IMR-90 (cell line): ENCODE data around the gene MBTPS2. TPM values are rescaled to one million over a fixed set of nuclear protein-coding genes. Genes with fewer than 3 reads are reported as not detected.
A peak's percentile ranks its signal among the peaks of the same experiment; 100 is the strongest.

ENCODE experiments used
- ATAC-seq: fragments of 200-7000 bp; cut with Tn5 transposase; 2 replicates; pipeline ENCODE4 v1.9.1; 2020; ENCODE audit warnings: low read depth, mild to moderate bottlenecking, moderate library complexity
- BruUV-seq: library from RNA; stranded (reverse); fragments of 400-500 nt; replicated peaks from 2 replicates; lab custom pipeline; 2021; lab: Mats Ljungman, UMichigan
- CTCF ChIA-PET: fragments of 300-600 bp; formaldehyde crosslinking; extraction: SDS; loops from one replicate; lab custom pipeline; 2021; ENCODE audit warnings: antibody characterized with exemption; lab: Yijun Ruan, JAX
- POLR2A ChIA-PET: fragments of 300-600 bp; sonication (Branson Sonifier 250); formaldehyde crosslinking; loops from one replicate; lab custom pipeline; 2022; ENCODE audit warnings: antibody characterized with exemption; ENCODE audit not compliant: unreplicated experiment; lab: Charles Lee
- DNase-seq: peaks from one replicate; pipeline ENCODE4 v3.0.0; 2013
- H2AFZ ChIP-seq: replicated peaks from 2 replicates; pipeline ENCODE3; 2013; ENCODE audit warnings: low read length, mild to moderate bottlenecking; ENCODE audit not compliant: poor library complexity
- H2AK5ac ChIP-seq: 2 replicates; pipeline ENCODE4 v1.6.1; 2013; ENCODE audit warnings: low read depth, low read length, inconsistent platforms
- H2AK9ac ChIP-seq: replicated peaks from 2 replicates; pipeline ENCODE3; 2013; ENCODE audit warnings: mild to moderate bottlenecking, low read depth, low read length, moderate library complexity; ENCODE audit not compliant: poor library complexity
- H2BK120ac ChIP-seq: 2 replicates; pipeline ENCODE4 v1.6.1; 2013; ENCODE audit warnings: low read depth, low read length, inconsistent platforms
- H2BK15ac ChIP-seq: 3 replicates; pipeline ENCODE4 v1.6.1; 2013; ENCODE audit warnings: low read depth, low read length, inconsistent platforms
- H2BK20ac ChIP-seq: 2 replicates; pipeline ENCODE4 v1.6.1; 2013; ENCODE audit warnings: low read depth, mild to moderate bottlenecking, inconsistent platforms, low read length, moderate library complexity
- H2BK5ac ChIP-seq: 2 replicates; pipeline ENCODE4 v1.6.1; 2013; ENCODE audit warnings: mild to moderate bottlenecking, low read depth, low read length, inconsistent platforms; ENCODE audit not compliant: poor library complexity, severe bottlenecking
- H3K14ac ChIP-seq: replicated peaks from 2 replicates; pipeline ENCODE4 v1.6.1; 2013; ENCODE audit warnings: low read depth, low read length, inconsistent platforms
- H3K18ac ChIP-seq: 2 replicates; pipeline ENCODE4 v1.6.1; 2013; ENCODE audit warnings: low read depth, low read length, control low read depth
- H3K23ac ChIP-seq: 2 replicates; pipeline ENCODE4 v1.6.1; 2013; ENCODE audit warnings: low read depth, low read length, inconsistent platforms
- H3K27ac ChIP-seq: 2 replicates; pipeline ENCODE4 v1.5.1; 2013; ENCODE audit warnings: mild to moderate bottlenecking, control low read depth, low read length; ENCODE audit not compliant: insufficient read depth
- H3K27me3 ChIP-seq: 2 replicates; pipeline ENCODE4 v1.6.1; 2013; ENCODE audit warnings: low read length; ENCODE audit not compliant: control insufficient read depth, insufficient read depth
- H3K36me3 ChIP-seq: 2 replicates; pipeline ENCODE4 v1.6.1; 2013; ENCODE audit warnings: low read length, mixed read lengths; ENCODE audit not compliant: control insufficient read depth, insufficient read depth
- H3K4ac ChIP-seq: 2 replicates; pipeline ENCODE4 v1.6.1; 2013; ENCODE audit warnings: low read depth, low read length, inconsistent platforms
- H3K4me1 ChIP-seq: 2 replicates; pipeline ENCODE4 v1.6.1; 2013; ENCODE audit warnings: low read length, mixed read lengths; ENCODE audit not compliant: control insufficient read depth, insufficient read depth
- H3K4me2 ChIP-seq: 2 replicates; pipeline ENCODE4 v1.6.1; 2013; ENCODE audit warnings: low read depth, mild to moderate bottlenecking, control low read depth, low read length, moderate library complexity
- H3K4me3 ChIP-seq: 2 replicates; pipeline ENCODE4 v1.5.1; 2013; ENCODE audit warnings: low read depth, mild to moderate bottlenecking, control low read depth, low read length, moderate library complexity; ENCODE audit not compliant: insufficient read depth
- H3K56ac ChIP-seq: 2 replicates; pipeline ENCODE4 v1.6.1; 2013; ENCODE audit warnings: low read length, inconsistent platforms; ENCODE audit not compliant: insufficient read depth; ENCODE audit errors: extremely low read depth
- H3K79me1 ChIP-seq, 2 experiments: 2 replicates each; pipeline ENCODE4 v1.6.1; 2013; ENCODE audit warnings: low read length in 2 of 2, inconsistent platforms in 1 of 2, low read depth in 1 of 2
- H3K9ac ChIP-seq: 2 replicates; pipeline ENCODE4 v1.6.1; 2013; ENCODE audit warnings: low read depth, low read length, control low read depth
- H3K9me1 ChIP-seq: 2 replicates; pipeline ENCODE4 v1.6.1; 2013; ENCODE audit warnings: low read length, inconsistent platforms; ENCODE audit not compliant: insufficient read depth
- H3K9me3 ChIP-seq: 2 replicates; pipeline ENCODE4 v1.6.1; 2013; ENCODE audit warnings: low read length; ENCODE audit not compliant: control insufficient read depth, insufficient read depth
- H4K20me1 ChIP-seq: 2 replicates; pipeline ENCODE4 v1.6.1; 2013; ENCODE audit warnings: low read length, inconsistent platforms; ENCODE audit not compliant: insufficient read depth
- H4K5ac ChIP-seq: 2 replicates; pipeline ENCODE4 v1.6.1; 2013; ENCODE audit warnings: mild to moderate bottlenecking, low read depth, low read length, control low read depth
- H4K8ac ChIP-seq, 2 experiments: 2 replicates each; pipeline ENCODE4 v1.6.1; 2013; ENCODE audit warnings: low read depth in 2 of 2, low read length in 2 of 2, control low read depth in 1 of 2, inconsistent platforms in 1 of 2
- H4K91ac ChIP-seq: 2 replicates; pipeline ENCODE4 v1.6.1; 2013; ENCODE audit warnings: low read depth, low read length, inconsistent platforms; ENCODE audit not compliant: insufficient read depth
- BHLHE40 ChIP-seq: fragments of 150-350 bp; IDR thresholded peaks from 2 replicates; pipeline ENCODE4 v1.6.1; 2016; ENCODE audit warnings: mild to moderate bottlenecking, low read depth, low read length
- CEBPB ChIP-seq: IDR thresholded peaks from 2 replicates; pipeline ENCODE4 v1.6.1; 2012; ENCODE audit warnings: low read depth, low read length, improper control_type of control experiment
- CHD1 ChIP-seq: IDR thresholded peaks from 2 replicates; pipeline ENCODE4 v1.6.1; 2012; ENCODE audit warnings: low read depth, low read length, improper control_type of control experiment
- FOS ChIP-seq: fragments of 150-350 bp; IDR thresholded peaks from 2 replicates; pipeline ENCODE4 v1.6.1; 2016; ENCODE audit warnings: low read depth, low read length
- MAFK ChIP-seq: IDR thresholded peaks from 2 replicates; pipeline ENCODE4 v1.6.1; 2012; ENCODE audit warnings: low read depth, low read length, improper control_type of control experiment
- MAZ ChIP-seq: IDR thresholded peaks from 2 replicates; pipeline ENCODE4 v1.6.1; 2012; ENCODE audit warnings: low read depth, mild to moderate bottlenecking, low read length, improper control_type of control experiment, moderate library complexity, borderline replicate concordance
- MXI1 ChIP-seq: IDR thresholded peaks from 2 replicates; pipeline ENCODE4 v1.6.1; 2012; ENCODE audit warnings: low read depth, mild to moderate bottlenecking, low read length, moderate library complexity, borderline replicate concordance
- NFE2L2 ChIP-seq: fragments of 150-350 bp; IDR thresholded peaks from 2 replicates; pipeline ENCODE4 v1.6.1; 2016; ENCODE audit warnings: low read depth, mild to moderate bottlenecking, low read length
- POLR2A ChIP-seq: IDR thresholded peaks from 2 replicates; pipeline ENCODE4 v1.6.1; 2012; ENCODE audit warnings: mild to moderate bottlenecking, low read depth, low read length
- RAD21 ChIP-seq: IDR thresholded peaks from 2 replicates; pipeline ENCODE4 v1.6.1; 2012; ENCODE audit warnings: low read length, improper control_type of control experiment
- RCOR1 ChIP-seq: IDR thresholded peaks from 2 replicates; pipeline ENCODE4 v1.6.1; 2012; ENCODE audit warnings: mild to moderate bottlenecking, low read length, improper control_type of control experiment; ENCODE audit not compliant: insufficient replicate concordance
- RFX5 ChIP-seq: IDR thresholded peaks from 2 replicates; pipeline ENCODE4 v1.8.0; 2012; ENCODE audit warnings: low read depth, mild to moderate bottlenecking, low read length, moderate library complexity
- SMC3 ChIP-seq: fragments of 150-350 bp; IDR thresholded peaks from 2 replicates; pipeline ENCODE4 v1.6.1; 2016; ENCODE audit warnings: low read depth, mild to moderate bottlenecking, antibody characterized with exemption, low read length, moderate library complexity
- WGBS, 2 experiments: methylation state at CpG; one replicate each; pipeline versions ENCODE4 v1.1.5 to v1.1.7; 2013; ENCODE audit warnings: missing lambda C conversion rate in 2 of 2; ENCODE audit not compliant: insufficient read length in 1 of 2; ENCODE audit errors: extremely low coverage in 2 of 2; 5-methylcytosine and 5-hydroxymethylcytosine counted together
- dilution Hi-C: fragments of 300-500 bp; cut with HindIII; formaldehyde crosslinking; loops from one replicate; pipeline ENCODE4 v1.14.3; 2018; ENCODE audit warnings: low sequenced_read_pairs; ENCODE audit not compliant: unreplicated experiment
- in situ Hi-C: fragments of 300-500 bp; cut with MboI; formaldehyde crosslinking; loops from 3 replicates; pipeline ENCODE4 v1.14.3; 2019; ENCODE audit warnings: low sequenced_read_pairs, inconsistent platforms, mixed read lengths
- intact Hi-C: fragments of 100-400 bp; cut with micrococcal nuclease; formaldehyde crosslinking; loops from 2 replicates; pipeline ENCODE4 v1.10.0; 2022
- polyA plus RNA-seq, 3 experiments: library from polyadenylated mRNA; depleted of rRNA; stranded (reverse); fragments of >200 nt; gene quantifications; 2 replicates each; pipeline ENCODE4 v1.2.3, GENCODE V29; 2012; ENCODE audit warnings: low replicate concordance in 1 of 3
- total RNA-seq: library from RNA; depleted of rRNA; stranded (reverse); fragments of >200 nt; gene quantifications from 2 replicates; pipeline ENCODE4 v1.2.3, GENCODE V29; 2012
- TF ChIP-seq, protein P1 (sequence below): fragments of 150-350 bp; IDR thresholded peaks from 2 replicates; pipeline ENCODE4 v1.6.1; 2016; ENCODE audit warnings: low read depth, mild to moderate bottlenecking, low read length, moderate library complexity, borderline replicate concordance
- TF ChIP-seq, protein P2 (sequence below): fragments of 150-350 bp; IDR thresholded peaks from 2 replicates; pipeline ENCODE4 v1.6.1; 2017; ENCODE audit warnings: mild to moderate bottlenecking, antibody characterized with exemption, low read length, low read depth
- TF ChIP-seq, protein P3 (sequence below): conservative IDR thresholded peaks from 2 replicates; pipeline ENCODE4 v1.5.1; 2012; ENCODE audit warnings: mild to moderate bottlenecking, low read depth, low read length, improper control_type of control experiment

Gene MBTPS2
- total and polyA plus RNA-seq, 2 of the 4 experiments (the other 2 are of a cell fraction) = 4.7 to 12.4 TPM

DNA sequence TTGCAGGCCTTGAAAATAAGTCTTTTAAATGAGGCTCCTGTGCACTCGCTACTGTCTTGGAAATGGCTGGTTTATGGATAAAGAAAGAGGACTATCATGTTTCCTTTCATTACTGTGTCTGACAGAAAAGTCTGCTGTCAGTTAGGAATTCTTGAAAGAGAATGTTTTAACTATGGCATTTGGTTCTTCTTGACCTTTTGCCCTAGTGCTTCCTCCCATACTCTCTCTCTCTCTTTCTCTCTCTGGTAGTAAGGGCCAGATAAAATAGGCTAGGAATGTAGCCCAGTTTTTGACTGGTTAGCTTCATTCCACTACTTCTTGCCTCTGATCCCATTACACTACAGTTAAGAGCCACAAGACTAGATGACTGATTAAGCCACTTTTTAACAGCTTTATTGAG, 46.2 kb downstream of the MBTPS2 start:
- ATAC-seq (peak; percentile 81), DNase-seq (peak; percentile 47)
- POLR2A ChIA-PET = no interaction called here
- Histone ChIP-seq H2BK120ac (no peak overlapping the region), H3K4me1 (peaks cover 3% of the 10 kb centered on the region; the same call in 1 of the 2 replicates), H3K27me3 (no peaks in the 10 kb centered on the region), H4K91ac (no peak overlapping the region), H2BK5ac (no peak overlapping the region), H2BK15ac (no peak overlapping the region), H3K9me1 (no peaks in the 10 kb centered on the region), H2AK5ac (no peak overlapping the region), H3K14ac (no peak overlapping the region), H3K9me3 (no peaks in the 10 kb centered on the region), H3K4me2 (no peak overlapping the region), H4K20me1 (no peaks in the 10 kb centered on the region), H2AK9ac (no peak overlapping the region), H3K23ac (no peak overlapping the region), H3K9ac (no peak overlapping the region), H2BK20ac (no peak overlapping the region), H3K18ac (no peak overlapping the region), H4K8ac (no peak overlapping the region), H3K79me1 (no peaks in the 10 kb centered on the region), H3K4me3 (no peak overlapping the region), H3K56ac (no peak overlapping the region), H4K5ac (no peak overlapping the region), H2AFZ (no peak overlapping the region), H3K27ac (no peak overlapping the region), H3K36me3 (no peaks in the 10 kb centered on the region), H3K4ac (no peak overlapping the region)
- dilution Hi-C loops = no loop called here
- intact Hi-C loops = no loop called here
- WGBS, 2 experiments = no CpG with 5 or more reads among the region's 1 CpG
- BruUV-seq = no TSS peak
- TF ChIP-seq FOS (no peak), SMC3 (no peak), MAFK (no peak), POLR2A (no peak), RCOR1 (no peak), CEBPB (no peak), BHLHE40 (no peak), NFE2L2 (no peak), MXI1 (no peak), MAZ (no peak), CHD1 (no peak), RFX5 (no peak), RAD21 (no peak)
- TF ChIP-seq, protein P1, sequence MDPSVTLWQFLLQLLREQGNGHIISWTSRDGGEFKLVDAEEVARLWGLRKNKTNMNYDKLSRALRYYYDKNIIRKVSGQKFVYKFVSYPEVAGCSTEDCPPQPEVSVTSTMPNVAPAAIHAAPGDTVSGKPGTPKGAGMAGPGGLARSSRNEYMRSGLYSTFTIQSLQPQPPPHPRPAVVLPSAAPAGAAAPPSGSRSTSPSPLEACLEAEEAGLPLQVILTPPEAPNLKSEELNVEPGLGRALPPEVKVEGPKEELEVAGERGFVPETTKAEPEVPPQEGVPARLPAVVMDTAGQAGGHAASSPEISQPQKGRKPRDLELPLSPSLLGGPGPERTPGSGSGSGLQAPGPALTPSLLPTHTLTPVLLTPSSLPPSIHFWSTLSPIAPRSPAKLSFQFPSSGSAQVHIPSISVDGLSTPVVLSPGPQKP = no peak
- TF ChIP-seq, protein P2, sequence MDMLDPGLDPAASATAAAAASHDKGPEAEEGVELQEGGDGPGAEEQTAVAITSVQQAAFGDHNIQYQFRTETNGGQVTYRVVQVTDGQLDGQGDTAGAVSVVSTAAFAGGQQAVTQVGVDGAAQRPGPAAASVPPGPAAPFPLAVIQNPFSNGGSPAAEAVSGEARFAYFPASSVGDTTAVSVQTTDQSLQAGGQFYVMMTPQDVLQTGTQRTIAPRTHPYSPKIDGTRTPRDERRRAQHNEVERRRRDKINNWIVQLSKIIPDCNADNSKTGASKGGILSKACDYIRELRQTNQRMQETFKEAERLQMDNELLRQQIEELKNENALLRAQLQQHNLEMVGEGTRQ = no peak
- TF ChIP-seq, protein P3, sequence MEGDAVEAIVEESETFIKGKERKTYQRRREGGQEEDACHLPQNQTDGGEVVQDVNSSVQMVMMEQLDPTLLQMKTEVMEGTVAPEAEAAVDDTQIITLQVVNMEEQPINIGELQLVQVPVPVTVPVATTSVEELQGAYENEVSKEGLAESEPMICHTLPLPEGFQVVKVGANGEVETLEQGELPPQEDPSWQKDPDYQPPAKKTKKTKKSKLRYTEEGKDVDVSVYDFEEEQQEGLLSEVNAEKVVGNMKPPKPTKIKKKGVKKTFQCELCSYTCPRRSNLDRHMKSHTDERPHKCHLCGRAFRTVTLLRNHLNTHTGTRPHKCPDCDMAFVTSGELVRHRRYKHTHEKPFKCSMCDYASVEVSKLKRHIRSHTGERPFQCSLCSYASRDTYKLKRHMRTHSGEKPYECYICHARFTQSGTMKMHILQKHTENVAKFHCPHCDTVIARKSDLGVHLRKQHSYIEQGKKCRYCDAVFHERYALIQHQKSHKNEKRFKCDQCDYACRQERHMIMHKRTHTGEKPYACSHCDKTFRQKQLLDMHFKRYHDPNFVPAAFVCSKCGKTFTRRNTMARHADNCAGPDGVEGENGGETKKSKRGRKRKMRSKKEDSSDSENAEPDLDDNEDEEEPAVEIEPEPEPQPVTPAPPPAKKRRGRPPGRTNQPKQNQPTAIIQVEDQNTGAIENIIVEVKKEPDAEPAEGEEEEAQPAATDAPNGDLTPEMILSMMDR = no peak
- in situ Hi-C loops = no loop called here
- CTCF ChIA-PET = no interaction called here
